GM12878 (cell line): ENCODE measurements around the gene NOM1. TPM values are rescaled to one million over a fixed set of nuclear protein-coding genes. Genes with fewer than 3 reads are reported as not detected.

Source experiments
- ATAC-seq: fragments of 200-7000 bp; cut with Tn5 transposase; 3 replicates; pipeline ENCODE4 v1.9.1; 2020; ENCODE audit warnings: mild to moderate bottlenecking, moderate library complexity
- BruUV-seq: library from RNA; stranded (reverse); fragments of 400-500 nt; replicated peaks from 2 replicates; lab custom pipeline; 2021; lab: Mats Ljungman, UMichigan
- CTCF ChIA-PET: fragments of 300-600 bp; sonication (Branson Sonifier 250); formaldehyde crosslinking; extraction: SDS; loops from one replicate; lab custom pipeline; 2021; ENCODE audit warnings: inconsistent platforms; lab: Yijun Ruan, JAX
- POLR2A ChIA-PET: fragments of 350-600 bp; formaldehyde crosslinking; extraction: SDS; loops from one replicate; lab custom pipeline; 2021; ENCODE audit warnings: inconsistent platforms; lab: Charles Lee
- RAD21 ChIA-PET: fragments of 300-600 bp; sonication (Branson Sonifier 250); formaldehyde crosslinking; loops from one replicate; lab custom pipeline; 2023; ENCODE audit warnings: antibody characterized with exemption; ENCODE audit not compliant: unreplicated experiment; lab: Charles Lee
- SMC1A ChIA-PET: fragments of 300-600 bp; sonication (Branson Sonifier 250); formaldehyde crosslinking; loops from one replicate; lab custom pipeline; 2023; ENCODE audit not compliant: unreplicated experiment, uncharacterized antibody; lab: Charles Lee
- DNase-seq: peaks from one replicate; pipeline ENCODE4 v3.0.0-alpha.2; 2011; ENCODE audit warnings: low read depth, low spot score
- FAIRE-seq: peaks from 3 replicates; lab custom pipeline; 2011; peaks lifted over from hg19 to GRCh38; lab: Jason Lieb, UNC
- H2AFZ ChIP-seq: 2 replicates; pipeline ENCODE4 v1.6.0; 2011; ENCODE audit warnings: low read depth, low read length, control low read depth; ENCODE audit not compliant: control insufficient read depth
- H3K27ac ChIP-seq: 2 replicates; pipeline ENCODE4 v1.5.1; 2011; ENCODE audit warnings: control low read depth; ENCODE audit not compliant: control insufficient read depth, insufficient read depth
- H3K27me3 ChIP-seq, 2 experiments: replicated peaks in 1 of 2; 2 replicates each; pipeline versions ENCODE4 v1.6.0 to v1.6.1; 2011; ENCODE audit warnings: low read length in 1 of 2; ENCODE audit not compliant: control insufficient read depth in 2 of 2, insufficient read depth in 2 of 2
- H3K36me3 ChIP-seq, 2 experiments: 2 replicates each; pipeline ENCODE4 v1.5.1; 2011; ENCODE audit warnings: low read length in 1 of 2; ENCODE audit not compliant: control insufficient read depth in 2 of 2, insufficient read depth in 2 of 2
- H3K4me1 ChIP-seq: 2 replicates; pipeline ENCODE4 v1.6.1; 2011; ENCODE audit warnings: mild to moderate bottlenecking, low read length, moderate library complexity, mixed read lengths; ENCODE audit not compliant: control insufficient read depth, insufficient read depth
- H3K4me2 ChIP-seq: 2 replicates; pipeline ENCODE4 v1.6.0; 2011; ENCODE audit warnings: control low read depth; ENCODE audit not compliant: control insufficient read depth, insufficient read depth
- H3K4me3 ChIP-seq: fragments of 200-600 bp; sonication (generic); 2 replicates; pipeline ENCODE4 v1.5.1; 2016
- H3K79me2 ChIP-seq: 2 replicates; pipeline ENCODE4 v1.6.0; 2011; ENCODE audit warnings: low read length; ENCODE audit not compliant: control insufficient read depth, insufficient read depth
- H3K9ac ChIP-seq: 2 replicates; pipeline ENCODE4 v1.8.0; 2011; ENCODE audit warnings: low read length, control low read depth, mixed read lengths; ENCODE audit not compliant: control insufficient read depth, insufficient read depth
- H3K9me3 ChIP-seq: replicated peaks from 3 replicates; pipeline ENCODE4 v1.5.1; 2011; ENCODE audit warnings: mild to moderate bottlenecking, low read length; ENCODE audit not compliant: control insufficient read depth, insufficient read depth
- H4K20me1 ChIP-seq: 2 replicates; pipeline ENCODE4 v1.6.0; 2011; ENCODE audit not compliant: control insufficient read depth, insufficient read depth
- NR2F1 ChIP-seq: fragments of 450-650 bp; conservative IDR thresholded peaks from 2 replicates; pipeline ENCODE4 v1.6.1; 2017; ENCODE audit warnings: mild to moderate bottlenecking
- SRF ChIP-seq, 2 experiments: IDR thresholded peaks; 2 replicates each; pipeline ENCODE4 v1.6.1; 2011; ENCODE audit warnings: low read depth in 2 of 2, low read length in 2 of 2, mild to moderate bottlenecking in 1 of 2, moderate library complexity in 1 of 2
- SUZ12 ChIP-seq: fragments of 200-600 bp; sonication (generic); IDR thresholded peaks from one replicate; pipeline ENCODE4 v1.6.1; 2018; ENCODE audit warnings: antibody characterized with exemption, mild to moderate bottlenecking; ENCODE audit not compliant: unreplicated experiment
- WGBS: methylation state at CpG from one replicate; pipeline ENCODE4 v1.1.6; 2016; ENCODE audit warnings: low lambda C conversion rate; ENCODE audit not compliant: insufficient replicate concordance, insufficient coverage; ENCODE audit errors: missing lambda C conversion rate; 5-methylcytosine and 5-hydroxymethylcytosine counted together
- in situ Hi-C: fragments of 300-500 bp; cut with MboI; formaldehyde crosslinking; loops from 9 replicates; pipeline ENCODE4 v1.14.3; 2018; ENCODE audit warnings: mixed read lengths
- intact Hi-C: fragments of 100-400 bp; cut with micrococcal nuclease; formaldehyde crosslinking; loops from one replicate; pipeline ENCODE4 v1.14.2; 2022; ENCODE audit not compliant: unreplicated experiment
- polyA plus RNA-seq, 11 experiments: library from polyadenylated mRNA; depleted of rRNA in 4 of 11; unstranded in 6 of 11; stranded (reverse) in 5 of 11; fragments of >200 nt; fragmentation: Nextera tagmentation in 4 of 11; fragmentation: Illumina TruSeq in 1 of 11; extraction: Ambion mirVana in 4 of 11; extraction: Trizol in 1 of 11; gene quantifications; 1 replicate in 1 of 11; 2 replicates in 10 of 11; pipeline versions ENCODE4 v1.2.1 to v1.2.3, GENCODE V29; 2011 to 2016; ENCODE audit warnings: inconsistent platforms in 2 of 11, missing spikeins in 2 of 11, low read depth in 1 of 11
- total RNA-seq, 4 experiments: library from RNA; depleted of rRNA in 3 of 4; stranded (reverse); fragments of >200 nt in 3 of 4; fragmentation: Illumina TruSeq in 1 of 4; extraction: Trizol in 1 of 4; gene quantifications; 2 replicates each; pipeline versions ENCODE4 v1.2.1 to v1.2.3, GENCODE V29; 2013 to 2021

The NOM1 gene
- total and polyA plus RNA-seq, 10 of the 15 experiments (the other 5 are each of a cell fraction or from before 2014, with no cell fraction given), result 2.9 to 21.3 (median 17.8) TPM

DNA sequence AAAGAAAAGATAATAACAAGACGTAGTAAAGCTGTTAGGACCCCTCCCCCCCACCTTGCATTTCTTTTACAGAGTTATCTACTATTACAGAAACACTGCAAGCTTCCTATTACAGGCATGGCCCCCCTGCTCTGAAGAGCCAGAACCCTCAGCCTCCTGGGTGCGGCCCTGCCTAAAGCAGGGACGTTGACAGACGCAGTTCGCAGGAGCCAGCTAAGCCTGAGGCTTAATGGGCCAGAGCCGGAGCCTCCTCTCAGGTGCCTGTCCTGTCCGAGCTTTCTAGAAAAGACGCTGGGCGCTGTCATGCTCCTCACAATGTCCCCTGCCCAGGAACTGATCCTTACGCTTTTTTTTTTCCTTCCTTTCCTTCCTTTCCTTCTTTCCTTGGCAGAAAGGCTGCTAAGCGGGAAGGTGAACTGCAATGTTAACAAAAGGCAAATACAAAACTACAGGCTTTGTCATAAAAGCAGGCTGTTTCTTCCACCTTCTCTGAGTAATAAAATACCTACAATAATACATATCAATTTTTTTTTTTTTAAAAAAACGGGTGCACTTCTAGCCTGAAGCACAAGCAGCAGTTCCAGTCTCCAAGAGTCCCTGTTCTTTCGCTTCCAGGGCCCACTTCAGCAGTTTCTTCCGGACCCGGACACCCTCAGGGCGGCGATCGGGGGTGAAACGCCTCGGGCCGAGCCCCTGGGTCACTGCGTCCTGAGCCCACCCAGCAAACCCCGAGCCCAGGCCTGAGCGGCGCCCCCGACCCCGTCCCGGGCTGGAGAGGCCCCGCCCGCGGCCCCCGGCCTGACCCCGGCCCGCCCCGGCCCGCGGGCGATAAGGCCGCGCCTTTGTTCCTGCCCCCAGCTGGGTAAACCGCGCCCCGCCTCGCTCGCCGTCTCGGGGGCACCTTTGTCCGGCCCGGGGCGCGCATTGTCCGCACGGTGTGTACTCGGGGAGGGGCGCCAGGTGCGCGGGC is 49.8 kb downstream of the NOM1 start:
- H3K79me2 ChIP-seq, result no peaks in the 10 kb centered on the region
- DNase-seq (no peak), ATAC-seq (peak; percentile 19), FAIRE-seq (no peak)
- ChIA-PET SMC1A (interaction anchor here (0.6 kb wide), 1 partner anchor 158 kb away, joined by 3 read pairs; no protein-coding TSS in a partner anchor), CTCF (no interaction called here), POLR2A (no interaction called here), RAD21 (no interaction called here)
- no peak overlapping the region for H3K9ac ChIP-seq
- H3K4me1 ChIP-seq, result no peaks in the 10 kb centered on the region
- no peak overlapping the region for H2AFZ ChIP-seq
- H3K27ac ChIP-seq, result no peak overlapping the region
- H4K20me1 ChIP-seq, result no peaks in the 10 kb centered on the region
- H3K4me3 ChIP-seq, result peak overlapping the region; percentile 63; the same call in 1 of the 2 replicates
- TF ChIP-seq NR2F1, result peak; percentile 13; the same call in 1 of the 2 replicates
- TF ChIP-seq SUZ12, result peak; percentile 80
- no peak for TF ChIP-seq SRF (IDR thresholded peaks at IDR 0.05; ENCODE audit: low read depth in 2 of 2, low read length in 2 of 2)
- intact Hi-C loops (no loop called here), in situ Hi-C loops (no loop called here)
- WGBS, result 28% methylated on average over 31 of the region's 57 CpGs
- H3K36me3 ChIP-seq, result no peaks in the 10 kb centered on the region
- no peak overlapping the region for H3K4me2 ChIP-seq
- no peaks in the 10 kb centered on the region; the same call in 2 of the 3 replicates for H3K9me3 ChIP-seq
- no TSS peak for BruUV-seq
- H3K27me3 ChIP-seq, result peaks cover 0 to 19% of the 10 kb centered on the region in 2 experiments; a peak in 3 of 4 replicates
